HG02840 (cell line): ENCODE data around the gene KAZN.
"Not testable (repeated sequence)": the region's sequence is repeated elsewhere in the genome, so short reads cannot be mapped to it uniquely, and the experiment has no call there.

Experiments
- ATAC-seq: cut with Tn5 transposase; IDR thresholded peaks from one replicate; pipeline ENCODE4 v1.9.1; 2021; ENCODE audit warnings: mild to moderate bottlenecking, moderate library complexity, moderate number of reproducible peaks; ENCODE audit not compliant: unreplicated experiment, low FRiP score

KAZN gene

GRCh38 chr1:14598498-14599182 is at the start of gene KAZN:
Gene KAZN (plus strand): TSS chr1:14598685.
- ATAC-seq = no peak

- no peak for ATAC-seq
Measured at GRCh38 chr1:14549897-14550620, 48.4 kb upstream of the KAZN start.

GRCh38 chr1:14551386-14551785 is 47.1 kb upstream of the KAZN start:
- ATAC-seq = no peak

GRCh38 chr1:14552246-14552965 is 46.1 kb upstream of the KAZN start:
- ATAC-seq = no peak

- no peak for ATAC-seq
Measured at GRCh38 chr1:14553711-14554110, 44.8 kb upstream of the KAZN start.

- ATAC-seq = no peak
Measured at GRCh38 chr1:14555091-14555490, 43.4 kb upstream of the KAZN start.

- ATAC-seq = no peak
Measured at GRCh38 chr1:14561014-14561693, 37.3 kb upstream of the KAZN start.

- ATAC-seq = no peak
Measured at GRCh38 chr1:14565090-14565489, 33.4 kb upstream of the KAZN start.

- ATAC-seq = no peak
Measured at GRCh38 chr1:14567056-14567455, 31.4 kb upstream of the KAZN start.

- ATAC-seq = no peak
Measured at GRCh38 chr1:14567903-14568302, 30.6 kb upstream of the KAZN start.

- ATAC-seq = no peak
Measured at GRCh38 chr1:14568716-14569355, 29.6 kb upstream of the KAZN start.

GRCh38 chr1:14570514-14570913 is 28.0 kb upstream of the KAZN start:
- no peak for ATAC-seq

GRCh38 chr1:14571810-14572767 is 26.4 kb upstream of the KAZN start:
- no peak for ATAC-seq

GRCh38 chr1:14572861-14573260 is 25.6 kb upstream of the KAZN start:
- no peak for ATAC-seq

GRCh38 chr1:14576155-14576554 is 22.3 kb upstream of the KAZN start:
- no peak for ATAC-seq

GRCh38 chr1:14577261-14577660 is 21.2 kb upstream of the KAZN start:
- ATAC-seq = no peak

- no peak for ATAC-seq
Measured at GRCh38 chr1:14578156-14578555, 20.3 kb upstream of the KAZN start.

GRCh38 chr1:14580295-14580694 is 18.2 kb upstream of the KAZN start:
- ATAC-seq = not testable (repeated sequence)

- ATAC-seq = no peak
Measured at GRCh38 chr1:14580986-14581385, 17.5 kb upstream of the KAZN start.
